Measurements from ENCODE around the gene MAN1A1.

GRCh38 chr6:119299694-119300093 is 49.9 kb downstream of the MAN1A1 start:
- TF ChIP-seq POLR2A (IDR thresholded peaks at IDR 0.05; ENCODE audit: low read length) = no peak
- TF ChIP-seq GATA1 (IDR thresholded peaks at IDR 0.05; ENCODE audit: low read depth, low read length) = no peak

Measured in erythroblast (primary cell).